Measurements from ENCODE around the gene PCGF1.

Gene PCGF1

GRCh38 chr2:74514368-74515270 lies 7.1 kb upstream of the PCGF1 start, which contains the start of gene TLX2:
Gene TLX2, plus strand, starts transcription at chr2:74514450. Its CDS starts 357 bp downstream, at chr2:74514807.
- DNase-seq: no peak

GRCh38 chr2:74513605-74514367 lies 6.3 kb upstream of the PCGF1 start:
- no peak for DNase-seq

- no peak for DNase-seq
Observed at GRCh38 chr2:74512744-74513604, 5.5 kb upstream of the PCGF1 start.

GRCh38 chr2:74511104-74511989 lies 3.9 kb upstream of the PCGF1 start:
- no peak for DNase-seq

- no peak for DNase-seq
Observed at GRCh38 chr2:74510272-74510671, 2.8 kb upstream of the PCGF1 start.

GRCh38 chr2:74507926-74508520 lies 528 bp upstream of the PCGF1 start:
- peak; percentile 35 for DNase-seq

- DNase-seq: no peak
Observed at GRCh38 chr2:74505448-74506246, 1.8 kb downstream of the PCGF1 start.

- no peak for DNase-seq
Observed at GRCh38 chr2:74504591-74504990, 2.9 kb downstream of the PCGF1 start.

- DNase-seq: no peak
Observed at GRCh38 chr2:74503506-74504475, 3.7 kb downstream of the PCGF1 start.

GRCh38 chr2:74502720-74503505 lies 4.6 kb downstream of the PCGF1 start:
- no peak for DNase-seq

GRCh38 chr2:74502147-74502719 lies 5.3 kb downstream of the PCGF1 start:
- no peak for DNase-seq

- no peak for DNase-seq
Observed at GRCh38 chr2:74501335-74502071, 6.0 kb downstream of the PCGF1 start.

- DNase-seq: no peak
Observed at GRCh38 chr2:74500578-74500946, 6.9 kb downstream of the PCGF1 start.

GRCh38 chr2:74499940-74500577 lies 7.4 kb downstream of the PCGF1 start:
- no peak for DNase-seq

GRCh38 chr2:74499267-74499939 lies 8.1 kb downstream of the PCGF1 start, which contains the start of gene LBX2:
Gene LBX2, minus strand, starts transcription at chr2:74499603. Its CDS starts 66 bp downstream, at chr2:74499537.
- DNase-seq: no peak

Data from midbrain (tissue), 1 donor.